ENCODE results near the gene CYP2B6. TPM values are rescaled to one million over a fixed set of nuclear protein-coding genes. Genes with fewer than 3 reads are reported as not detected.

The CYP2B6 gene
- total and polyA plus RNA-seq, 10 of the 15 experiments (the other 5 are each of a cell fraction or from before 2014, with no cell fraction given) = 0.23 to 0.86 TPM; not detected in 8

DNA sequence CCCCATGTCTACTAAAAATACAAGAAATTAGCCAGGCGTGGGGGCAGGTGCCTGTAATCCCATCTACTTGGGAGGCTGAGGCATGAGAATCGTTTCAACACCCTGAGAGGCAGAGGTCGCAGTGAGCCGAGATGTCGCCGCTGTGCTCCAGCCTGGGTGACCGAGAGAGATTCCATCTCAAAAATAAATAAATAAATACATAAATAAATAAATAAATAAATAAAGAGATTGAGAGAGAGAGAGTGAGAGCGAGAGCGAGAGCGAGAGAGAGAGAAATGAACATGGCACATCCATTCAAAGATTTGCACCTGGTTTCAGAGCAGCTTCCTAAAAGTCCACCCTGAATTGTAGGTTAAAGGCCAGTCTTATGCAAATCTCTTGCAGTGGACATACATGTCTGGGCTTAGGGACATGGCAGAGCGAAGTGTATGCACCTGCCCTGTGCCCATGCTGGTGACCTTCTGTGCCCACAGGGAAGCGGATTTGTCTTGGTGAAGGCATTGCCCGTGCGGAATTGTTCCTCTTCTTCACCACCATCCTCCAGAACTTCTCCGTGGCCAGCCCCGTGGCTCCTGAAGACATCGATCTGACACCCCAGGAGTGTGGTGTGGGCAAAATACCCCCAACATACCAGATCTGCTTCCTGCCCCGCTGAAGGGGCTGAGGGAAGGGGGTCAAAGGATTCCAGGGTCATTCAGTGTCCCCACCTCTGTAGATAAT, 42.3 kb upstream of the CYP2B6 start (continued):
- TF ChIP-seq, protein P1, sequence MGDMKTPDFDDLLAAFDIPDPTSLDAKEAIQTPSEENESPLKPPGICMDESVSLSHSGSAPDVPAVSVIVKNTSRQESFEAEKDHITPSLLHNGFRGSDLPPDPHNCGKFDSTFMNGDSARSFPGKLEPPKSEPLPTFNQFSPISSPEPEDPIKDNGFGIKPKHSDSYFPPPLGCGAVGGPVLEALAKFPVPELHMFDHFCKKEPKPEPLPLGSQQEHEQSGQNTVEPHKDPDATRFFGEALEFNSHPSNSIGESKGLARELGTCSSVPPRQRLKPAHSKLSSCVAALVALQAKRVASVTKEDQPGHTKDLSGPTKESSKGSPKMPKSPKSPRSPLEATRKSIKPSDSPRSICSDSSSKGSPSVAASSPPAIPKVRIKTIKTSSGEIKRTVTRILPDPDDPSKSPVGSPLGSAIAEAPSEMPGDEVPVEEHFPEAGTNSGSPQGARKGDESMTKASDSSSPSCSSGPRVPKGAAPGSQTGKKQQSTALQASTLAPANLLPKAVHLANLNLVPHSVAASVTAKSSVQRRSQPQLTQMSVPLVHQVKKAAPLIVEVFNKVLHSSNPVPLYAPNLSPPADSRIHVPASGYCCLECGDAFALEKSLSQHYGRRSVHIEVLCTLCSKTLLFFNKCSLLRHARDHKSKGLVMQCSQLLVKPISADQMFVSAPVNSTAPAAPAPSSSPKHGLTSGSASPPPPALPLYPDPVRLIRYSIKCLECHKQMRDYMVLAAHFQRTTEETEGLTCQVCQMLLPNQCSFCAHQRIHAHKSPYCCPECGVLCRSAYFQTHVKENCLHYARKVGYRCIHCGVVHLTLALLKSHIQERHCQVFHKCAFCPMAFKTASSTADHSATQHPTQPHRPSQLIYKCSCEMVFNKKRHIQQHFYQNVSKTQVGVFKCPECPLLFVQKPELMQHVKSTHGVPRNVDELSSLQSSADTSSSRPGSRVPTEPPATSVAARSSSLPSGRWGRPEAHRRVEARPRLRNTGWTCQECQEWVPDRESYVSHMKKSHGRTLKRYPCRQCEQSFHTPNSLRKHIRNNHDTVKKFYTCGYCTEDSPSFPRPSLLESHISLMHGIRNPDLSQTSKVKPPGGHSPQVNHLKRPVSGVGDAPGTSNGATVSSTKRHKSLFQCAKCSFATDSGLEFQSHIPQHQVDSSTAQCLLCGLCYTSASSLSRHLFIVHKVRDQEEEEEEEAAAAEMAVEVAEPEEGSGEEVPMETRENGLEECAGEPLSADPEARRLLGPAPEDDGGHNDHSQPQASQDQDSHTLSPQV (IDR thresholded peaks at IDR 0.05) = no peak
- TF ChIP-seq, protein P2, sequence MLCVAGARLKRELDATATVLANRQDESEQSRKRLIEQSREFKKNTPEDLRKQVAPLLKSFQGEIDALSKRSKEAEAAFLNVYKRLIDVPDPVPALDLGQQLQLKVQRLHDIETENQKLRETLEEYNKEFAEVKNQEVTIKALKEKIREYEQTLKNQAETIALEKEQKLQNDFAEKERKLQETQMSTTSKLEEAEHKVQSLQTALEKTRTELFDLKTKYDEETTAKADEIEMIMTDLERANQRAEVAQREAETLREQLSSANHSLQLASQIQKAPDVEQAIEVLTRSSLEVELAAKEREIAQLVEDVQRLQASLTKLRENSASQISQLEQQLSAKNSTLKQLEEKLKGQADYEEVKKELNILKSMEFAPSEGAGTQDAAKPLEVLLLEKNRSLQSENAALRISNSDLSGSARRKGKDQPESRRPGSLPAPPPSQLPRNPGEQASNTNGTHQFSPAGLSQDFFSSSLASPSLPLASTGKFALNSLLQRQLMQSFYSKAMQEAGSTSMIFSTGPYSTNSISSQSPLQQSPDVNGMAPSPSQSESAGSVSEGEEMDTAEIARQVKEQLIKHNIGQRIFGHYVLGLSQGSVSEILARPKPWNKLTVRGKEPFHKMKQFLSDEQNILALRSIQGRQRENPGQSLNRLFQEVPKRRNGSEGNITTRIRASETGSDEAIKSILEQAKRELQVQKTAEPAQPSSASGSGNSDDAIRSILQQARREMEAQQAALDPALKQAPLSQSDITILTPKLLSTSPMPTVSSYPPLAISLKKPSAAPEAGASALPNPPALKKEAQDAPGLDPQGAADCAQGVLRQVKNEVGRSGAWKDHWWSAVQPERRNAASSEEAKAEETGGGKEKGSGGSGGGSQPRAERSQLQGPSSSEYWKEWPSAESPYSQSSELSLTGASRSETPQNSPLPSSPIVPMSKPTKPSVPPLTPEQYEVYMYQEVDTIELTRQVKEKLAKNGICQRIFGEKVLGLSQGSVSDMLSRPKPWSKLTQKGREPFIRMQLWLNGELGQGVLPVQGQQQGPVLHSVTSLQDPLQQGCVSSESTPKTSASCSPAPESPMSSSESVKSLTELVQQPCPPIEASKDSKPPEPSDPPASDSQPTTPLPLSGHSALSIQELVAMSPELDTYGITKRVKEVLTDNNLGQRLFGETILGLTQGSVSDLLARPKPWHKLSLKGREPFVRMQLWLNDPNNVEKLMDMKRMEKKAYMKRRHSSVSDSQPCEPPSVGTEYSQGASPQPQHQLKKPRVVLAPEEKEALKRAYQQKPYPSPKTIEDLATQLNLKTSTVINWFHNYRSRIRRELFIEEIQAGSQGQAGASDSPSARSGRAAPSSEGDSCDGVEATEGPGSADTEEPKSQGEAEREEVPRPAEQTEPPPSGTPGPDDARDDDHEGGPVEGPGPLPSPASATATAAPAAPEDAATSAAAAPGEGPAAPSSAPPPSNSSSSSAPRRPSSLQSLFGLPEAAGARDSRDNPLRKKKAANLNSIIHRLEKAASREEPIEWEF (IDR thresholded peaks at IDR 0.05; ENCODE audit: insufficient replicate concordance, low read depth, low read length) = no peak
- TF ChIP-seq ZNF622 (IDR thresholded peaks at IDR 0.05) = no peak
- TF ChIP-seq, protein P3, sequence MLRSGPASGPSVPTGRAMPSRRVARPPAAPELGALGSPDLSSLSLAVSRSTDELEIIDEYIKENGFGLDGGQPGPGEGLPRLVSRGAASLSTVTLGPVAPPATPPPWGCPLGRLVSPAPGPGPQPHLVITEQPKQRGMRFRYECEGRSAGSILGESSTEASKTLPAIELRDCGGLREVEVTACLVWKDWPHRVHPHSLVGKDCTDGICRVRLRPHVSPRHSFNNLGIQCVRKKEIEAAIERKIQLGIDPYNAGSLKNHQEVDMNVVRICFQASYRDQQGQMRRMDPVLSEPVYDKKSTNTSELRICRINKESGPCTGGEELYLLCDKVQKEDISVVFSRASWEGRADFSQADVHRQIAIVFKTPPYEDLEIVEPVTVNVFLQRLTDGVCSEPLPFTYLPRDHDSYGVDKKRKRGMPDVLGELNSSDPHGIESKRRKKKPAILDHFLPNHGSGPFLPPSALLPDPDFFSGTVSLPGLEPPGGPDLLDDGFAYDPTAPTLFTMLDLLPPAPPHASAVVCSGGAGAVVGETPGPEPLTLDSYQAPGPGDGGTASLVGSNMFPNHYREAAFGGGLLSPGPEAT (IDR thresholded peaks at IDR 0.05; ENCODE audit: low read depth) = no peak
